B cell (primary cell): ENCODE results near the gene SLC1A5. TPM values are rescaled to one million over a fixed set of nuclear protein-coding genes. Genes with fewer than 3 reads are reported as not detected.
A peak's percentile ranks its signal among the peaks of the same experiment; 100 is the strongest.

Experiments
- ATAC-seq: fragments of 200-7000 bp; cut with Tn5 transposase; one replicate; pipeline ENCODE4 v1.10.0; 2021; ENCODE audit warnings: low read depth, mild to moderate bottlenecking, moderate number of reproducible peaks, moderate library complexity
- CTCF ChIA-PET: fragments of 350-600 bp; sonication (Branson Sonifier 250); formaldehyde crosslinking; loops from one replicate; lab custom pipeline; 2021; ENCODE audit warnings: antibody characterized with exemption, inconsistent platforms; lab: Charles Lee
- POLR2A ChIA-PET: fragments of 350-600 bp; sonication (Branson Sonifier 250); formaldehyde crosslinking; loops from one replicate; lab custom pipeline; 2021; ENCODE audit warnings: antibody characterized with exemption; lab: Charles Lee
- DNase-seq: peaks from one replicate; pipeline ENCODE4 v3.0.0; 2013
- H2AFZ ChIP-seq: 2 replicates; pipeline ENCODE4 v1.6.1; 2012; ENCODE audit warnings: mild to moderate bottlenecking, low read depth, low read length; ENCODE audit not compliant: insufficient read depth, poor library complexity, severe bottlenecking
- H3K27ac ChIP-seq, 2 donors: 1 replicate in 1 of 2; 2 replicates in 1 of 2; pipeline ENCODE4 v1.5.1; 2012 to 2013; ENCODE audit warnings: low read length in 2 of 2, mild to moderate bottlenecking in 2 of 2, moderate library complexity in 1 of 2
- H3K27me3 ChIP-seq, 4 experiments: fragments of 200-600 bp in 1 of 4; sonication (generic) in 1 of 4; replicated peaks in 1 of 4; 1 replicate in 2 of 4; 2 replicates in 2 of 4; pipeline versions ENCODE4 v1.6.1 to v1.7.0; 2013 to 2016; ENCODE audit warnings: low read length in 3 of 4, mild to moderate bottlenecking in 2 of 4, mixed read lengths in 1 of 4, moderate library complexity in 1 of 4; ENCODE audit not compliant: insufficient read depth in 4 of 4, control insufficient read depth in 3 of 4; ENCODE audit errors: control extremely low read depth in 1 of 4
- H3K36me3 ChIP-seq, 2 experiments: replicated peaks in 1 of 2; 1 replicate in 1 of 2; 2 replicates in 1 of 2; pipeline versions ENCODE4 v1.6.1 to v1.7.1; 2013; ENCODE audit warnings: low read length in 1 of 2; ENCODE audit not compliant: insufficient read depth in 2 of 2, control insufficient read depth in 1 of 2; ENCODE audit errors: control extremely low read depth in 1 of 2, extremely low read depth in 1 of 2
- H3K4me1 ChIP-seq, 2 donors: fragments of 200-600 bp in 1 of 2; sonication (generic) in 1 of 2; 1 replicate in 1 of 2; 2 replicates in 1 of 2; pipeline versions ENCODE4 v1.5.1 to v1.6.1; 2013 to 2017; ENCODE audit warnings: low read length in 2 of 2; ENCODE audit not compliant: control insufficient read depth in 2 of 2, insufficient read depth in 2 of 2
- H3K4me2 ChIP-seq: replicated peaks from 2 replicates; pipeline ENCODE3; 2012; ENCODE audit warnings: mild to moderate bottlenecking, low read depth, low read length; ENCODE audit not compliant: poor library complexity, severe bottlenecking
- H3K4me3 ChIP-seq, 5 experiments: fragments of 200-600 bp in 1 of 5; sonication (generic) in 1 of 5; 1 replicate in 3 of 5; 2 replicates in 2 of 5; pipeline versions ENCODE4 v1.5.1 to v1.7.0; 2011 to 2016; ENCODE audit warnings: low read length in 4 of 5, mild to moderate bottlenecking in 4 of 5, low read depth in 2 of 5, control low read depth in 1 of 5, moderate library complexity in 1 of 5; ENCODE audit not compliant: insufficient read depth in 1 of 5; ENCODE audit errors: control extremely low read depth in 1 of 5, extremely low read depth in 1 of 5
- H3K79me2 ChIP-seq: fragments of 200-600 bp; sonication (generic); one replicate; pipeline ENCODE4 v1.6.0; 2016; ENCODE audit warnings: low read length; ENCODE audit not compliant: control insufficient read depth, insufficient read depth
- H3K9ac ChIP-seq: fragments of 200-600 bp; sonication (generic); 2 replicates; pipeline ENCODE4 v1.6.1; 2017; ENCODE audit warnings: mild to moderate bottlenecking, low read length, moderate library complexity
- H3K9me3 ChIP-seq, 3 donors: one replicate each; pipeline versions ENCODE4 v1.6.1 to v1.7.1; 2013; ENCODE audit warnings: low read length in 2 of 3; ENCODE audit not compliant: control insufficient read depth in 2 of 3, insufficient read depth in 1 of 3; ENCODE audit errors: control extremely low read depth in 1 of 3
- H4K20me1 ChIP-seq: 2 replicates; pipeline ENCODE4 v1.6.0; 2012; ENCODE audit warnings: mild to moderate bottlenecking, low read length; ENCODE audit not compliant: insufficient read depth, control insufficient read depth, poor library complexity, severe bottlenecking
- H3K27ac Mint-ChIP-seq: one replicate; pipeline ENCODE4 v1.8.0; 2021; ENCODE audit warnings: mixed read lengths
- H3K27me3 Mint-ChIP-seq: one replicate; pipeline ENCODE4 v1.8.0; 2021; ENCODE audit warnings: mixed read lengths
- H3K4me1 Mint-ChIP-seq: one replicate; pipeline ENCODE4 v1.8.0; 2021; ENCODE audit warnings: mixed read lengths
- H3K4me3 Mint-ChIP-seq: one replicate; pipeline ENCODE4 v1.8.0; 2021; ENCODE audit warnings: mixed read lengths
- H3K9me3 Mint-ChIP-seq: one replicate; pipeline ENCODE4 v1.8.0; 2022; ENCODE audit warnings: mixed read lengths; ENCODE audit not compliant: insufficient read depth
- CTCF ChIP-seq: fragments of 200-600 bp; IDR thresholded peaks from one replicate; pipeline ENCODE4 v1.8.0; 2022; ENCODE audit warnings: antibody characterized with exemption, mild to moderate bottlenecking
- EZH2 ChIP-seq: IDR thresholded peaks from 2 replicates; pipeline ENCODE4 v1.6.1; 2012; ENCODE audit warnings: borderline replicate concordance, low read depth, mild to moderate bottlenecking, moderate library complexity, low read length; ENCODE audit not compliant: insufficient read depth, poor library complexity, severe bottlenecking
- WGBS: methylation state at CpG from one replicate; pipeline ENCODE4 v1.1.5; 2013; ENCODE audit warnings: missing lambda C conversion rate; ENCODE audit not compliant: insufficient coverage; 5-methylcytosine and 5-hydroxymethylcytosine counted together
- intact Hi-C: fragments of 100-400 bp; cut with micrococcal nuclease; formaldehyde crosslinking; loops from one replicate; pipeline ENCODE4 v1.10.0; 2022
- polyA plus RNA-seq: library from polyadenylated mRNA; depleted of rRNA; stranded (reverse); fragments of >200 nt; gene quantifications from 2 replicates; pipeline ENCODE4 v1.2.3, GENCODE V29; 2012
- total RNA-seq, 2 donors: library from RNA; stranded (reverse); fragments of 120-200 nt in 1 of 2; gene quantifications; 1 replicate in 1 of 2; 2 replicates in 1 of 2; pipeline versions ENCODE4 v1.2.3 to v1.2.4, GENCODE V29; 2013 to 2022

SLC1A5 gene
- total and polyA plus RNA-seq, 2 donors (not counting 1 experiment from before 2014, with no cell fraction given): 19.0 to 37.3 TPM

- ChIA-PET CTCF (interaction anchor here (1.0 to 4.5 kb wide), 8 partner anchors 9 to 55 kb away, joined by 3 to 27 read pairs (median 6); no protein-coding TSS in a partner anchor), POLR2A (interaction anchor here (0.6 to 5.7 kb wide), 4 partner anchors 18 to 698 kb away, joined by 3 to 94 read pairs (median 8); partner anchors contain the start of gene KPTN)
- peak; percentile 1 for ATAC-seq
- H3K4me2 ChIP-seq: peak overlapping the region; percentile 98
- no peak for TF ChIP-seq EZH2
- no peak for TF ChIP-seq CTCF
- H3K9me3 Mint-ChIP-seq: no peaks in the 10 kb centered on the region
- H3K27me3 Mint-ChIP-seq: no peaks in the 10 kb centered on the region
- H3K4me1 ChIP-seq: peaks cover 32 to 51% of the 10 kb centered on the region in 2 donors
- H3K27ac ChIP-seq: peak overlapping the region; percentile 47 to 58
- peak overlapping the region; percentile 79 for H2AFZ ChIP-seq
- H3K4me3 ChIP-seq: peak overlapping the region; percentile 7 to 95 (median 75)
- peaks cover 22% of the 10 kb centered on the region for H4K20me1 ChIP-seq
- H3K36me3 ChIP-seq: peaks cover 0 to 22% of the 10 kb centered on the region in 2 experiments
- peak overlapping the region; percentile 93 for H3K4me3 Mint-ChIP-seq
- intact Hi-C loops: loop anchor here (1.0 to 5.0 kb wide), 7 partner anchors 38 to 486 kb away; partner anchors contain the start of genes AP2S1, FKRP, INAFM1 and STRN4
- peaks cover 60% of the 10 kb centered on the region for H3K79me2 ChIP-seq
- 73% methylated on average over 4 of the region's 4 CpGs for WGBS
- no peak for DNase-seq
- H3K9ac ChIP-seq: peak overlapping the region; percentile 94
- H3K4me1 Mint-ChIP-seq: peaks cover 53% of the 10 kb centered on the region
- H3K9me3 ChIP-seq: no peaks in the 10 kb centered on the region
- H3K27ac Mint-ChIP-seq: peak overlapping the region; percentile 98
- no peaks in the 10 kb centered on the region for H3K27me3 ChIP-seq
Measured at GRCh38 chr19:46785980-46786235, 2.5 kb downstream of the SLC1A5 start.
